GM18511 (cell line): ENCODE measurements around the gene GPBAR1.

Experiments used
- ATAC-seq: cut with Tn5 transposase; IDR thresholded peaks from one replicate; pipeline ENCODE4 v1.9.1; 2021; ENCODE audit warnings: mild to moderate bottlenecking, moderate library complexity; ENCODE audit not compliant: unreplicated experiment

GPBAR1 gene

GRCh38 chr2:218244204-218244603 lies 16.6 kb upstream of the GPBAR1 start:
- ATAC-seq, result no peak

- no peak for ATAC-seq
Measured at GRCh38 chr2:218244665-218245064, 16.1 kb upstream of the GPBAR1 start.

- ATAC-seq, result no peak
Measured at GRCh38 chr2:218245214-218245613, 15.6 kb upstream of the GPBAR1 start.

DNA sequence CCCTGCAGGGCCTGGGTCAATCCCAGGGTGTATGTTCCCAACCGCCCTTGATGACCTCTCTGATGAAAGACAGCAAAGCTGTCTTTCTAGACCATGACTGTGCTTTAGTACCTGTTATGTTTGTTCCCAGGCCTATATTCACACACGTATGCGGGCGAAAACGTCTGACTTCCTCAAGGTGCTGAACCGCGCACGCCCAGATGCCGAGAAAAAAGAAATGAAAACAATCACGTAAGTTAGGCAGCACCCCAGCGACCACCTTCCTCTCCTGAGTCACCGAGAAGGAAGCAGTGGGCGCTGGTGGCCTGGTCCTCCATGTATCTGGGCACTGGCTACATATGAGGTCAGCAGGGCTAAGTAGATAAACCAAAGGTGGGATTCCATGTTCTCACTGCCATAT lies 11.1 kb upstream of the GPBAR1 start:
- no peak for ATAC-seq

DNA sequence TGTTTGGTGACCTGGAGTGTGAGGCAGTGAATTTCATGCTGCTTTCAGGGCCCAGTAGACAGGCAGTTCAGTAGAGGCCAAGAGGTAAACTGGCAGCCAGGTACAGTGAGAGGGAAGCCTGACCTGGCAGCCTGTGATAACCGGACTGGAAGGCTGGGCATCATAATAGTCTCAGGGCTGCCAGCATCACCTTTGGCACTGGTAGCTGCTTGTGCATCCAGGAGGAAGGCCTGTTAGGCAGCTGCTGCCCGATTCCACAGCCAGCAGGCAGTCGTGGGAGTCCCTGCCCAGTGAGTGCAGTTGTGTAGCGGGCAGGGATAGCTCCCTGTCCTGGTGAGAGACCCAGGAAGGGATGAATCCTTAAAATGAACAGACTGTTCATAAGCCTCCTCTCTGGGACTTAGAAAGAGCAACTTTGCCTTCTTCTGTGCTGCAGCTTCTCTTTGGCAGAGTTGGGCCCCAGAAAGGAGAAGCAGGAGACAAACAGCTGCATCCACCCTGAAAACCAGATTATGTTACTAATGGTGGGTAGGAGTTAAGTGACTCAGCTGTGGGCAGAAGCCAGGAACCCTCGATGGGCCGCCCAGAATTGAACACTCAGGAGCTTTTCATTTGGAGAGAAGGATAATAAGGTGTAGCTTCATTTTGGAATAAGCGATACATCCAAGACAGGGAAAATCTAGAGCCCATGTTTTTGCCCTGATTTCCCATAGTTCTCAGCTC lies 8.1 kb upstream of the GPBAR1 start:
- no peak for ATAC-seq

DNA sequence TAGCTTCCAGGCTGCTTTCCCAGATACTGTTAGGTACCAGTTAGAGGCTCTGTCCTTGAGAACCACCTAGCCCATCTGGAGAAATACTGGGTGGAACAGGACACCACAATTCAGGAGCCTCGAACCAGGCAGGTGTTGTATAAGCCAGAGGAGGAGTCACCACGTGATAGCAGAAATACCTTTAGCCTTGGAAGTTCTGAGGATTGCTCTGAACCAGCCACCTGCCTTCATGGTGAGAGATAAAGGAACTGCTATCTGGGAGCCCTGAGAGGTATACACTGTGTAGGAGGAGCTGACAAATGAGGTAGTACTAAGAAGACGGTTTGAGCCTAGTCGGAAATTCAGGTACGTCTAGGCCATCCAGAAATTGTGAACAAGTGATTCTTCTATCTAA lies 7.6 kb upstream of the GPBAR1 start:
- no peak for ATAC-seq

DNA sequence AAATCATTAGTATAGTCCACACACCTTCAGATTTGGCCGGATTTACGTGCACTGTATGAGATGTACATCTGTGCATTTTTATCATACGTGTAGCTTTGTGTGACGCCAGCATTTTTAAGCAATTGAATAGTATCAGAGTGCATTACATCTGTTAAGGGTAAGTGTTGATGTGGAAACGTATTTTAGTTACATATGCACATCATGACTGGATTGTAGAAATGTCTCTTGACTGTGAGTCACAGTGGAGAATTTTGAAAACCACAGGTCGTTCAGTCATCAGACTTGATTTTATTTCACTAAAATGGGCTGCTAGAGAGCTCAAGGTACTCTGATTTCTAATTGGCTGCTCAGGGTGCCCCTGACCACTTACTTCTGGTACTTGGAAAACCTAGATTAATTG lies 5.4 kb upstream of the GPBAR1 start:
- ATAC-seq, result no peak

DNA sequence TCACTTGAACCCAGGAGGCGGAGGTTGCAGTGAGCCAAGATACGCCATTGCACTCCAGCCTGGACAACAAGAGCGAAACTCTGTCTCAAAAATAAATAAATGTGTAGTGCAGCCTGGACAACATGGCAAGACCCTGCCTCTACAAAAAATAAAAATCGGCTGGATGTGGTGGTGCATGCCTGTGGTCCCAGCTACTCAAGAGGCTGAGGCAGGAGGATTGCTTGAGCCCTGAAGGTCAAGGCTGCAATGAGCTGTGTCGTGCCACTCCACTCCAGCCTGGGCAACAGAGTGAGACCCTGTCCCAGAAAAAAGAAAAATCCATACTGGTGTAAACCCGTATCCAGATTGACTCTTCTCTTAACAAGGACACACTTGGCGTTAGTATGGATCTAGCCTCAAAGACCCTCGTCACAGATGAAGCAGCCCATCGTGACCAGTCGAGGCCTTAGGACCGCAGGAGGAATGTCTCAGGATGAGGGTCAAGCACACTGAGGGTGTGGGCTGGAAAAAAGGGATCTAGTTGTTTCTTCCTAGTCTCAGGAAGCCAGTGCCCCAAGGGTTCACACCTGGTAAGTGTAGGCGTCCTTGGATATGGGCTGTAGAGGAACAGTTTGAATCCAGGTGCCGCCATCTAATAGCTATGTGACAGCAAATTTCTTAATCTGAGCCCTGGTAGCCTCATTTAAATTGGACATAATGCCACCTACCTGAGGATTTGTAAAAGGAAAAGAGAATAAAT lies 4.0 kb upstream of the GPBAR1 start:
- peak; percentile 21 for ATAC-seq

GRCh38 chr2:218257390-218257981 lies 3.3 kb upstream of the GPBAR1 start:
- peak; percentile 87 for ATAC-seq

DNA sequence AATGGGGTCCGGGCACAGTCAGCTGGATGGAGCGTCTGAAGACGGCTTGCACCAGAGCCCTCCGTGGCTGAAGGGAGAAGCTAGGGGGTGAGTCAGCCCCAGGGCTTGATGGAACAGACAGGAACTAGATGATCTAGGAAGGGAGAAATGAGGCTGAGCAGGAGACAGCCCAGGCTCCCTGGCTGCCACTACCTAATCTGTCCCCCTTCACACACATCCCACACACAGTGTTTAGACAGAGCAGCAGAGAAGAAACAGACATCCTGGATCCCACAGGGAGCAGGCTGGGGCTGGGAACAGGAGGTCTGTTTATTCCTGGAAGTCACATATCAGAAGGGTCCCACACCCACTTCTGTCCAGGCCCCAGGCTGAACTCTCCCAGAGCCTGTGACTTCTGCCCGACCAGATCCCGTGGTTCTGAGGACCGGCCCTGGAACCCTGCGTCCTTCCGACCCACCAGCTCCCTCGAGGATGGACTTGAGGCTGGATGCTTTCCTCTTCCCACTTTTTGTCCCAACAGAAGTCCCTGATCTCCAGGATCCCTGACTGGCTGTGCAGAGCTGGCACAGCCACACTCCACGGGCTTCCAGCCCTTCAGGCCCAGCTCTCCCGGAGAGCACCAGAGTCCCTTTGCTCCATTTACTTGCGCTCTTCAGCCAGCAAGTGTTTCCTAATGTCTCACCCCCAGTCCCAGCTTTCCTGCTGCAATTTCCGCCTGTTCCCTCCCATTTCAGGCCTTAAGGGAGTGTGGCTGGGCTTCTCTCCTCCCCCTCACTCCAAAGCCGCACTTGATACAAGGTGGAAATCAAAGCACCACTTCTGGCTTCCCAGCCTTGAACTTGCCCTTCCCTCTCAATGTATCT lies 1.5 kb upstream of the GPBAR1 start:
- no peak for ATAC-seq

- no peak for ATAC-seq
Measured at GRCh38 chr2:218260166-218260565, 649 bp upstream of the GPBAR1 start.

- no peak for ATAC-seq
Measured at GRCh38 chr2:218261423-218262236, 815 bp downstream of the GPBAR1 start.

- no peak for ATAC-seq
Measured at GRCh38 chr2:218262237-218262600, 1.4 kb downstream of the GPBAR1 start.

DNA sequence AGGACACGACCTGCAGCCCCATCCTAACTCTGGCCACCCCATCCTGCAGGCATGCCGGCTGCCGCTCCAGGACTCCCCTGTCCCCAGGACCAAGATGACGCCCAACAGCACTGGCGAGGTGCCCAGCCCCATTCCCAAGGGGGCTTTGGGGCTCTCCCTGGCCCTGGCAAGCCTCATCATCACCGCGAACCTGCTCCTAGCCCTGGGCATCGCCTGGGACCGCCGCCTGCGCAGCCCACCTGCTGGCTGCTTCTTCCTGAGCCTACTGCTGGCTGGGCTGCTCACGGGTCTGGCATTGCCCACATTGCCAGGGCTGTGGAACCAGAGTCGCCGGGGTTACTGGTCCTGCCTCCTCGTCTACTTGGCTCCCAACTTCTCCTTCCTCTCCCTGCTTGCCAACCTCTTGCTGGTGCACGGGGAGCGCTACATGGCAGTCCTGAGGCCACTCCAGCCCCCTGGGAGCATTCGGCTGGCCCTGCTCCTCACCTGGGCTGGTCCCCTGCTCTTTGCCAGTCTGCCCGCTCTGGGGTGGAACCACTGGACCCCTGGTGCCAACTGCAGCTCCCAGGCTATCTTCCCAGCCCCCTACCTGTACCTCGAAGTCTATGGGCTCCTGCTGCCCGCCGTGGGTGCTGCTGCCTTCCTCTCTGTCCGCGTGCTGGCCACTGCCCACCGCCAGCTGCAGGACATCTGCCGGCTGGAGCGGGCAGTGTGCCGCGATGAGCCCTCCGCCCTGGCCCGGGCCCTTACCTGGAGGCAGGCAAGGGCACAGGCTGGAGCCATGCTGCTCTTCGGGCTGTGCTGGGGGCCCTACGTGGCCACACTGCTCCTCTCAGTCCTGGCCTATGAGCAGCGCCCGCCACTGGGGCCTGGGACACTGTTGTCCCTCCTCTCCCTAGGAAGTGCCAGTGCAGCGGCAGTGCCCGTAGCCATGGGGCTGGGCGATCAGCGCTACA lies 2.1 kb downstream of the GPBAR1 start:
- ATAC-seq, result no peak

DNA sequence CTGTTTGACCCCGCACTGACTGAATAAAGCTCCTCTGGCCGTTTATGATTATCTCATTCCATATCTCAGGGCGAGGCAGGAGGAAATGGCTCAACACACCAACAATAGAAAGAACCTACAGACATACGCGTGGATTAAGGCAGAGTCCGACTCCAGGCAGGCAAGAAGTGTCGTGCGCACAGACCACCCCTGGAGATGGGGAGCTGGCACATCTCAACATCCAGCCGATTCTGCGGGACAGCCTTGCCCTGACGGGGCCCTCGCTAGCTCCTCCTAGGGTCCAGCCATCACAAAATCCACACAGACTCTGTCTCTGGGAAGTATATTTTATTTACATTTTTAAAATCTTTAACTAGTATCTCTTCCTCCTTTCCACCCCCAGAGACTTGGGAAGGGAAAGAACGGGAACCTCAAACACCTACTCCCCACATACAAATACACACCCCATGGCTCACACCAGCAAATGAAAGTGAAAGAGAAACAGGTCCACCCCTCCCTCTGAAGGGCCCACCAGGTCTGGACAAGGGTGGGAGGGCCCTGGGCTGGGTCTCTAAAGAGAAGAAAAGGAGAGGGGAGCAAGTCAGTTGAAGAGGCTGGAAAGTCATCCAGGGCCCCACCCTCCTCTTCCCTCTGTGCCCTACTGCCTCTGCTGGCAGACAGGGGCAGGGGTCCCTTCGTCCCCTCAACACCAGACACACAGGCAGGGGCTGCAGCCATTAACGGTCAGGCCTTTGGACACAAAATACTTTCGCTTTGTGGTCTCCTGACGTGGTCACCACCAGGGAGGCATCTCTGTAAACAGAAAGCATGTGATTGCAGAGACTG lies 3.2 kb downstream of the GPBAR1 start:
- no peak for ATAC-seq

DNA sequence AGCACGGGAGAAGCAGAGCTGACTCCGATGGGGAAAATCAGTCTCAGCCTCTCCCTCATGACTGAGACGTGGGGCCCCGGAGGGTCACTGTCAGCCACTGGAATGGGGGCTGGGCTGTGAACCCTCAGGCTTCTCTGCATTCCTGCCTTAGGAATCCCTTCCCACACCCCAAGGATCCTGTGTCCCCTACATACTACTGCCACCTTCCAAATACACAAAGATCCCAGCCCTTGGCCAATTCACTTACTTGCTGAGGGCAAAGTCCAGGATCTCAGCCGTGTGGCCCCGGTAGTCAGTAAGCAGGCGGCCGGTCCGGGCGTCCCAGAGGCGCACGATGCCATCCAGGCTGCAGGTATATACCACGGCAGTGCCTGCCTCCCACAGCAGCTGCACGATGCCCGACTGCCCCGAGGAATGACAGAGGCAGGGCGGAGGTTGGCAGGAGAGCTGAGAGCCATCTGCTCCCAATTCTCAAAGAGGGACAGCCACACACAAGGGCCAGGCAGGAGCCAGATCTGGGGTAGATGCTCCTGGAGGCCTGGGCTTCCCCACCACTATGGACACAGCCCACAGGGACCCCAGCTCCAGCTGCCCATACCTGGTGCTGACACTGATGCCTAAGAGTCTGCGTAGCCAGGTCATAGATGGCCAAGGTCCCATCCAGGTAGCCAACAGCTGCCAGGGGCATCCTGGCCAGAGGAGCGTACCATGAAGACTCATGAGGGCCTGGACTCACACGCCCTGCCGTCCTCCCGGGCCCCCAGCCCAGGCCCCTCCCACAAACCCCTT lies 4.2 kb downstream of the GPBAR1 start:
- no peak for ATAC-seq

GRCh38 chr2:218265626-218266025 lies 4.8 kb downstream of the GPBAR1 start:
- ATAC-seq, result no peak
